ENCODE results near the gene EFHB.

DNA sequence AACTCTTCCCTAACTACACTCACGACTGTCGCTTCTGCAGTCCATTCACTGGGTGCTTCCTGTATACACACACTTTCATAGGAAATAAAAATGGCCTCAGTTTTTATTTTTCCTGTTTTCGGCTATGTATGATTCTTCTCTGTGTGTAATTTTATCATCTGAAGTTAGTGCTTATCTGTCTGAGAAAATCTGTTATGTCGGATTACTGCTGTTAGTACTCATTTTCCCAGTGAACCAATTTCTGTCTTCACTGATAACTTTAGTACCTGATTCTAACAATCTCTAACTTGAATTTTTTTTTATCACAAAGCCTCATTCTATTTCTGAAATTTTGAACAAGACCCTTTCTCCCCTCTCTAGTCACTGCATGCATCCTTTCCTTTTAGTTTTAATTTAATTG, 33.8 kb upstream of the EFHB start:
- TF ChIP-seq POLR2A (IDR thresholded peaks at IDR 0.05; ENCODE audit: low read depth) (no peak), POLR2AphosphoS5 (IDR thresholded peaks at IDR 0.05) (no peak)
- TF ChIP-seq, protein P1, sequence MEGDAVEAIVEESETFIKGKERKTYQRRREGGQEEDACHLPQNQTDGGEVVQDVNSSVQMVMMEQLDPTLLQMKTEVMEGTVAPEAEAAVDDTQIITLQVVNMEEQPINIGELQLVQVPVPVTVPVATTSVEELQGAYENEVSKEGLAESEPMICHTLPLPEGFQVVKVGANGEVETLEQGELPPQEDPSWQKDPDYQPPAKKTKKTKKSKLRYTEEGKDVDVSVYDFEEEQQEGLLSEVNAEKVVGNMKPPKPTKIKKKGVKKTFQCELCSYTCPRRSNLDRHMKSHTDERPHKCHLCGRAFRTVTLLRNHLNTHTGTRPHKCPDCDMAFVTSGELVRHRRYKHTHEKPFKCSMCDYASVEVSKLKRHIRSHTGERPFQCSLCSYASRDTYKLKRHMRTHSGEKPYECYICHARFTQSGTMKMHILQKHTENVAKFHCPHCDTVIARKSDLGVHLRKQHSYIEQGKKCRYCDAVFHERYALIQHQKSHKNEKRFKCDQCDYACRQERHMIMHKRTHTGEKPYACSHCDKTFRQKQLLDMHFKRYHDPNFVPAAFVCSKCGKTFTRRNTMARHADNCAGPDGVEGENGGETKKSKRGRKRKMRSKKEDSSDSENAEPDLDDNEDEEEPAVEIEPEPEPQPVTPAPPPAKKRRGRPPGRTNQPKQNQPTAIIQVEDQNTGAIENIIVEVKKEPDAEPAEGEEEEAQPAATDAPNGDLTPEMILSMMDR (IDR thresholded peaks at IDR 0.05), result no peak

Measured in esophagus muscularis mucosa (tissue), 3 donors.